Activated T-cell treated with anti-CD3 and anti-CD28 coated beads, Interleukin-2, amount 50 U/mL, for 4 hours (primary cell): Measurements from ENCODE around the gene SSC5D. TPM values are rescaled to one million over a fixed set of nuclear protein-coding genes. Genes with fewer than 3 reads are reported as not detected.
A peak's percentile ranks its signal among the peaks of the same experiment; 100 is the strongest.
"Not testable (repeated sequence)": the region's sequence is repeated elsewhere in the genome, so short reads cannot be mapped to it uniquely, and the experiment has no call there.

Experiments used
- ATAC-seq, 2 donors: fragments of 200-7000 bp; cut with Tn5 transposase; one replicate each; pipeline ENCODE4 v1.10.0; 2021
- DNase-seq: peaks from one replicate; pipeline ENCODE4 v3.0.0-alpha.2; 2020
- H3K27me3 Mint-ChIP-seq: one replicate; pipeline ENCODE4 v1.8.0; 2021; ENCODE audit warnings: low read depth, mixed read lengths
- H3K36me3 Mint-ChIP-seq: one replicate; pipeline ENCODE4 v1.8.0; 2022; ENCODE audit warnings: mixed read lengths; ENCODE audit not compliant: insufficient read depth
- H3K4me1 Mint-ChIP-seq: one replicate; pipeline ENCODE4 v1.8.0; 2021; ENCODE audit warnings: low read depth, mixed read lengths
- H3K4me3 Mint-ChIP-seq: one replicate; pipeline ENCODE4 v1.8.0; 2021; ENCODE audit warnings: mild to moderate bottlenecking, moderate library complexity, mixed read lengths
- H3K9me3 Mint-ChIP-seq: one replicate; pipeline ENCODE4 v1.8.0; 2021; ENCODE audit warnings: mixed read lengths
- total RNA-seq, 3 donors: library from RNA; stranded (reverse); gene quantifications; one replicate each; pipeline ENCODE4 v1.2.1, GENCODE V29; 2021

SSC5D gene
- total RNA-seq, 3 donors from 2014 or later = 0.29 to 0.66 (median 0.38) TPM

DNA sequence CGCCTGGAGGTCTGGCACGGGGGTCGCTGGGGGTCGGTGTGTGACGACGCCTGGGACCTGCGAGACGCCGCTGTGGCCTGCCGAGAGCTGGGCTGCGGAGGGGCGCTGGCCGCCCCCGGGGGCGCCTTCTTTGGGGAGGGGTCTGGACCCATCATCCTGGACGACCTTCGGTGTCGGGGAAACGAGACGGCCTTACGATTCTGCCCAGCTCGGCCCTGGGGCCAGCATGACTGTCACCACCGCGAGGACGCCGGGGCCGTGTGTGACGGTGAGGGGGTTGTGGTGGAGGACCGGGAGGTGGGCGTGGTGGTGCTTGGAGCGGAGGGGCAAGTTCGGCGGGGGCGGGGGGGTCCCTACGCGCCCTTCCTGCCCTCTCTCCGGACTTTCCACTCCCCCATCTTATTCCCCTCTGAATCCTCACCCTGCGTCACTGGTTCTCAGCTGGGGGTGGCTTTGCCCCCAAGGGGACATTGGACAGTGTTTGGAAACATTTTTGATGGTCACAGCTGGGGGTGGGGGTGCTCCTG is 5.5 kb downstream of the SSC5D start:
- no peak for ATAC-seq
- H3K27me3 Mint-ChIP-seq = peaks cover 7% of the 10 kb centered on the region
- H3K4me3 Mint-ChIP-seq = no peak overlapping the region
- no peak for DNase-seq
- no peaks in the 10 kb centered on the region for H3K4me1 Mint-ChIP-seq
- H3K36me3 Mint-ChIP-seq = no peaks in the 10 kb centered on the region
- no peaks in the 10 kb centered on the region for H3K9me3 Mint-ChIP-seq

DNA sequence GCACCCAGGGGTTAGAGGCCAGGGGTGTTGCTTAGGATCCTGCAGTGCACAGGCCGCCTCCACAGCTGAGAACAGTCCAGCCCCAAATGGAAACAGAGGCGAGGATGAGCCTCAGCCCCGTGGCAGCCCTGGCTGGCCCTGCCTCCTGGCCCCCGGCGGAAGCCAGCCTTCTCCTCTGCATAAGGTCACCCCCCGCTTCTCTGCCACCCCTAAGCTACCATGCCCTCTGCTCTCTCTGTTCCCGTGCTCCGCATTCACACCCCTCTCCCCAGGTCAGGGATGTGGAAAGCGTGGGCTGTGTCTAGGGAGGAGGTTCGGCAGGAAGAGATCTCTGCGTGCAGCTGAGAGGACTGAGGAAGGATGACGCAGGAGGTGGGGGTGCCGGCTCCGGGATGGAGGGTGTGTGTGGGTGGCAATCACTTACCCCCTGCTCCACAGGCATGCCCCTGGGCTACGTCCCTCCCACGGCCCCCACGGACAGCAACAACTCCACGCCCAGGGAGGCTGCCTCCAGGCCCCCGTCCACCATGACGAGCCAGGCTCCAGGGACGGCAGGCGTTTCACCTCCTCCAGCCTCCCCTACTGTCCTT is 6.0 kb downstream of the SSC5D start:
- no peak overlapping the region for H3K4me3 Mint-ChIP-seq
- ATAC-seq = peak in 1 of 2 donors; percentile 52
- H3K27me3 Mint-ChIP-seq = peaks cover 7% of the 10 kb centered on the region
- no peaks in the 10 kb centered on the region for H3K36me3 Mint-ChIP-seq
- no peak for DNase-seq
- H3K9me3 Mint-ChIP-seq = no peaks in the 10 kb centered on the region
- H3K4me1 Mint-ChIP-seq = no peaks in the 10 kb centered on the region

DNA sequence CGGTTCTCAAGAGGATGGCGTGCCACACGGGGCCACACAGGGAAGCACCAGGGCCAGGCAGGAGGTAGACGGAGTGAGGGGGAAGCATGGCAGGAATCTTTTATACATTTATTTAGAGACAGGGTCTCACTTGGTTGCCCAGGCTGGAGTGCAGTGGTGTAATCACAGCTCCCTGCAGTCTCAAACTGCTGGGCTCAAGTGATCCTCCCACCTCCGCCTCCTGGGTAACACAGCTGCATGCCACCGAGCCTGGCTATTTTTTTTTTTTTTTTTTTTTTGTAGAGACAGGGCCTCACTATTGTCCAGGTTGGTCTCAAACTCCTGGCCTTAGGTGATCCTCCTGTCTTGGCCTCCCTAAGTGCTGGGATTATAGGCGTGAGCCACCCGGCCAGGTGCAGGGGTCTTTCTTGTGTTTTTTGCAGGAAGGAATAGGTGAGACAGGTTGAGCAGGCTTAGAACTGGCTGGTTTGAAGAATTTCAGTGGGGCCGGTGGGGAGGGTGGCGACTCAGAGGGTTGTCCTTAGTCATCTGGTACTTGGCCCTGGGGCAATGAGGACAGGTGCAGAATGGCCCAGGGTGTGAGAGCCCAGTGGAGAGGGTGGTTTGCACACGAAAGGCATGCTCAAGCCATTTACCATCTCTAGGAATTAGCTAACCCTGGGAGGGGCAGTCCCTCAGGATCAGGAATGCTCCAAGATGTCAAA is 7.6 kb downstream of the SSC5D start:
- Mint-ChIP-seq H3K9me3 (no peaks in the 10 kb centered on the region), H3K36me3 (no peaks in the 10 kb centered on the region), H3K27me3 (peaks cover 7% of the 10 kb centered on the region), H3K4me3 (no peak overlapping the region), H3K4me1 (no peaks in the 10 kb centered on the region)
- no peak for DNase-seq
- ATAC-seq = no peak

DNA sequence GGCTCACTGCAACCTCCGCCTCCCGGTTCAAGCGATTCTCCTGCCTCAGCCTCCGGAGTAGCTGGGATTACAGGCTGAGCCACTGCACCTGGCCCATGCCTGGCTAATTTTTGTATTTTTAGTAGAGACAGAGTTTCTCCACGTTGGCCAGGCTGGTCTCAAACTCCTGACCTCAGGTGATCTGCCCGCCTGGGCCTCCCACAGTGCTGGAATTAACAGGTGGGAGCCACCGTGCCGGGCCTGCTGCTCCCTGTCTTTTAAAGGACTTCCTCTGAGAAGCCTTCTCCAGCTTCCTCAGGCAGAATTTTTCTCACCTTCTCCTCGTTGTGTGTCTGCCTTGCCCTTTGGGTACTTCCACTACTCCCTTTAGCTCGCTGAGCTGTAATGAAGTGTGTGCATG is 8.6 kb downstream of the SSC5D start:
- DNase-seq, H3K4me1 Mint-ChIP-seq, ATAC-seq, H3K27me3 Mint-ChIP-seq, H3K36me3 Mint-ChIP-seq, H3K9me3 Mint-ChIP-seq, H3K4me3 Mint-ChIP-seq: not testable (repeated sequence)

- H3K27me3 Mint-ChIP-seq = peaks cover 4% of the 10 kb centered on the region
- H3K9me3 Mint-ChIP-seq = no peaks in the 10 kb centered on the region
- H3K4me1 Mint-ChIP-seq = peaks cover 5% of the 10 kb centered on the region
- no peaks in the 10 kb centered on the region for H3K36me3 Mint-ChIP-seq
- no peak overlapping the region for H3K4me3 Mint-ChIP-seq
- no peak for DNase-seq
- ATAC-seq = no peak
Measured at GRCh38 chr19:55497763-55498162, 9.5 kb downstream of the SSC5D start.

DNA sequence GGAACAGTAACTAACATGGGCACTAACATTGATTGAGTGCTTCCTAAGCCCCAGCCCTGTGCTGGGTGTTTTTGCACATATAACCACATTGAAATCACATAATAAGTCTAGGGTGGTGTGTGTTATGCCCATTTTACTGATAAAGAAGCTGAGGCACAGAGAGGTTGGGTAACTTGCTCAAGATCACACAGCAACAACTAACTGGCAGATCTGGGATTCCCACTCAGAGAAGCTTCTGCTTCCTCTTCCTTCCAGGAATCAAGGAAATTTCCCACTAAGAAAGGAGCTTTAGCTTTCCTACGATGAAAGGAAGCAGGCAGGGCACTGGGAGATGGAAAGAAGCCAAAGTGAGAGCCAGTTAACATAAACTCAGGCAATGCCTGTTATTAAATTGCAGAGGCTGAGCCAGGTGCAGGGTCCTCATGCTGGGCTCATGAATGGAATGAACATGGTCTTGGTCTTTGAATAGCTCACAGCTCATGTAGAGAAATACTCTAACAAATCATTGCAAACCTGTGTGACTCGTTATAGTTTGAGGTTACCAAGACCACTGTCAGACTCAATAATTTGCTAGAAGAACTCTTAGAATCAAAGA is 10.1 kb downstream of the SSC5D start:
- Mint-ChIP-seq H3K36me3 (no peaks in the 10 kb centered on the region), H3K4me1 (peaks cover 8% of the 10 kb centered on the region), H3K4me3 (no peak overlapping the region), H3K9me3 (no peaks in the 10 kb centered on the region), H3K27me3 (no peaks in the 10 kb centered on the region)
- DNase-seq = no peak
- ATAC-seq = no peak

DNA sequence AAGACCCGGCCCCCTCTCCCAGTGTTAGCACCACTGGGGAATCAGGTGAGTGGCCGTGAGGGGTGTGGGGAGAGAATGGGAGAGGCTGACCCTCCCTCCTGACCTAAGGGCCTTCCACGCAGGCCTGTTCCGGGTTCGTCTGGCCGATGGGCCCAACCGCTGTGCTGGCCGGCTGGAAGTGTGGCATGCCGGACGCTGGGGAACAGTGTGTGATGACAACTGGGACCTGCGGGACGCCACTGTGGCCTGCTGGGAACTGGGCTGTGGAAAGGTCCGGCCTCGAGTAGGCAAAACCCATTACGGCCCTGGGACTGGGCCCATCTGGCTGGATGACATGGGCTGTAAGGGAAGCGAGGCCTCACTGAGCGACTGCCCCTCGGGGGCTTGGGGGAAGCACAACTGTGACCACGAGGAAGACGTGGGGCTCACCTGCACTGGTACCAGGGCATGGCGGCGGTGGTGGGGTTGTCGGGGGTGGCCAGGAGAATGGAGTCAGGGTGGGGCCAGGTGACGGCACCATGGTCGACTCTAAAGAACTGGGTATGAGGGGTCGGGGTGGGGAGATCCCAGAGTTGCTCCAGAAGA is 12.2 kb downstream of the SSC5D start:
- Mint-ChIP-seq H3K27me3 (no peaks in the 10 kb centered on the region), H3K4me3 (no peak overlapping the region), H3K36me3 (no peaks in the 10 kb centered on the region), H3K4me1 (peaks cover 10% of the 10 kb centered on the region), H3K9me3 (no peaks in the 10 kb centered on the region)
- no peak for DNase-seq
- ATAC-seq = no peak

DNA sequence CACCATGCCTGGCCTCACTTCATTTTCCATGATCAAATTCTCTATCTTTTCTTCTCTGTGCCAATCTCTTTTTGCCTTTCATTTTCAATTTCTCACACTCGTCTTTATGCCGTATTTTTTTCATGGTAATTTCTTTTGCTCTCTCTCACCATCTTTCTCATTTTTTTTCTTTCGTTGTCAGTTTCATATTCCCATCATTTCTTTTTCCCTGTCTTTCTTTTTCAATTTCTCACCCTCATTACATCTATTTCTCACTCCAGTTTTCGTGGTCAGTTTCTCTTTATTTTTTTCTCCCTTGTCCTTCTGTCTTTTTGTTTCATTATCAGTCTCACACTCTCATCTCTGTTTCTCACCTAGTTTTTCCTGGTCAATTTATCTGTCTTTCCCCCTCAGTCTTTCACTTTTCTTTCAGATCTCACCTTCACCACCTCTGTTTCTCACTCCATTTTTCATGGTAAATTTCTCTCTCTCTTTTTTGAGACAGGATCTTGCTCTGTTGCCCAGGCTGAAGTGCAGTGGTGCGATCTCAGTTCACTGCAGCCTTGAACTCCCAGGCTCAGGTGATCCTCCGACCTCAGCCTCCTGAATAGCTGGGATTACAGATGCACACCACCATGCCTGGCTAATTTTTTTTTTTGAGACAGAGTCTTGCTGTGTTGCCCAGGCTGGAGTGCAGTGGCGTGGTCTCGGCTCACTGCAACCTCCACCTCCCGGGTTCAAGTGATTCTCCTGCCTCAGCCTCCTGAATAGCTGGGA is 14.1 kb downstream of the SSC5D start:
- Mint-ChIP-seq H3K27me3 (no peaks in the 10 kb centered on the region), H3K4me3 (peak overlapping the region; percentile 0), H3K4me1 (peaks cover 10% of the 10 kb centered on the region), H3K36me3 (no peaks in the 10 kb centered on the region), H3K9me3 (no peaks in the 10 kb centered on the region)
- DNase-seq = no peak
- no peak for ATAC-seq

DNA sequence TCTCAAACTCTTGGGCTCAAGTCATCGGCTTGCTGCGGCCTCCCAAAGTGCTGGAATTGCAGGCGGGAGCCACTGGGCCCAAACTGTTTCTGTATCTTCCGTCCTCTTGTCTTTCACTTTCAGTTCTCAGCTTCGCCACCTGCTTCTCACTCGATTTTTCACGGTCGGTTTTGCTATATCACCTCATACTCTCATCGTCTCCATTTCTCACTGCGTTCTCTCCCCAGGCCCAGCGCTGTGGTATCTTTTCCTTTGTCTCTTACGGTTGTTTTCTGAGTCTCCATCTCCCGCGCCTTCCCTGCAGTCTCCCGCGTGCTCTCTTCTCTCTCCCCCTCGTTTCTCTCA is 14.9 kb downstream of the SSC5D start:
- H3K4me3 Mint-ChIP-seq = peak overlapping the region; percentile 78
- DNase-seq (no peak), ATAC-seq (no peak)
- no peaks in the 10 kb centered on the region for H3K9me3 Mint-ChIP-seq
- H3K36me3 Mint-ChIP-seq = no peaks in the 10 kb centered on the region
- H3K4me1 Mint-ChIP-seq = peaks cover 10% of the 10 kb centered on the region
- peaks cover 6% of the 10 kb centered on the region for H3K27me3 Mint-ChIP-seq

GRCh38 chr19:55503502-55504251 is 15.4 kb downstream of the SSC5D start:
- peak overlapping the region; percentile 78 for H3K4me3 Mint-ChIP-seq
- ATAC-seq = peak; percentile 97
- H3K4me1 Mint-ChIP-seq = peaks cover 10% of the 10 kb centered on the region
- peaks cover 7% of the 10 kb centered on the region for H3K27me3 Mint-ChIP-seq
- peak; percentile 93 for DNase-seq
- no peaks in the 10 kb centered on the region for H3K9me3 Mint-ChIP-seq
- H3K36me3 Mint-ChIP-seq = no peaks in the 10 kb centered on the region

DNA sequence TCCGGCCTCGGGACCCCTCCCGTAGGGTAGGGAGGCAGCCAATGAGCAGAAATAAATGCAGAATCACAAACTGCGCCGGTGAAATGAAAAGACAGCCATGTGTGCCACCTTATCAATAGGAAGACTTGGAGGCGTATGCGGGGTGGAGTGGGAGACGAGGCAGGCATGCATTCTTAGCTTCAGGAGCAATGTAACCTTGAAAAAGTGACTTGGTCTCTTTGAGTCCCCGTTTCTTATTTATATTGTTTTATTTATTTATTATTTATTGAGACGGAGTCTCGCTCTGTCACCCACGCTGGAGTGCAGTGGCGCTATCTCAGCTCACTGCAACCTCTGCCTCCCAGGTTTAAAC is 16.0 kb downstream of the SSC5D start:
- H3K36me3 Mint-ChIP-seq = no peaks in the 10 kb centered on the region
- peaks cover 10% of the 10 kb centered on the region for H3K4me1 Mint-ChIP-seq
- no peak overlapping the region for H3K4me3 Mint-ChIP-seq
- DNase-seq (no peak), ATAC-seq (no peak)
- peaks cover 7% of the 10 kb centered on the region for H3K27me3 Mint-ChIP-seq
- H3K9me3 Mint-ChIP-seq = no peaks in the 10 kb centered on the region

DNA sequence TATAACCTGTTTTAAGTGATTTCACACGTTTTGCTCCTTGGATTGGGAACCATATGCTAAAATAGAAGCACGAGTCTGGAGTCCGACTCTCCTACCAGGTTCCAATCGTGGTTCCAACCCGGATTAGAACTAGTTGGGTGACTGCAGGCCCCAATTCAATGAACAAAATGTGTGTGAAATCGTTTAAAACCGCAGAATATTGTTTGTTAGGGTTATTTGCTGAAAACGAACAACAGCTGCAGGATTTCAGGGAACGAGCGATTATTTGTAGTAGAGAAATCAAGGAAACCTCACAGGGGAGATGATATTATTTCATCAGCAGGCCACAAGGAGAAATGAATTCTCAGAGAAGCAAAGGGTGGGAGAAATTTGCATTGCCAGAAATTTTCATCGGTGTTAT is 16.7 kb downstream of the SSC5D start:
- Mint-ChIP-seq H3K36me3 (no peaks in the 10 kb centered on the region), H3K4me3 (no peak overlapping the region), H3K27me3 (peaks cover 7% of the 10 kb centered on the region), H3K4me1 (peaks cover 10% of the 10 kb centered on the region), H3K9me3 (no peaks in the 10 kb centered on the region)
- ATAC-seq (no peak), DNase-seq (no peak)

- no peak overlapping the region for H3K4me3 Mint-ChIP-seq
- DNase-seq = no peak
- peaks cover 20% of the 10 kb centered on the region for H3K27me3 Mint-ChIP-seq
- no peaks in the 10 kb centered on the region for H3K9me3 Mint-ChIP-seq
- no peaks in the 10 kb centered on the region for H3K36me3 Mint-ChIP-seq
- no peak for ATAC-seq
- H3K4me1 Mint-ChIP-seq = peaks cover 5% of the 10 kb centered on the region
Measured at GRCh38 chr19:55508120-55508519, 19.9 kb downstream of the SSC5D start.
